KMS-11 (cell line): ENCODE measurements around the gene GPD1L.

Experiments used
- H2AFZ ChIP-seq: fragments of 200-600 bp; sonication (generic); 2 replicates; pipeline ENCODE4 v1.6.1; 2016; ENCODE audit warnings: antibody characterized with exemption, mixed run types, low read depth
- H3K27ac ChIP-seq: fragments of 200-600 bp; sonication (generic); 2 replicates; pipeline ENCODE4 v1.6.1; 2016; ENCODE audit warnings: mild to moderate bottlenecking, mixed run types
- H3K27me3 ChIP-seq: fragments of 200-600 bp; sonication (generic); 2 replicates; pipeline ENCODE4 v1.6.1; 2017; ENCODE audit warnings: mild to moderate bottlenecking, low read depth, mixed run types, moderate library complexity; ENCODE audit not compliant: insufficient read depth
- H3K36me3 ChIP-seq: fragments of 200-600 bp; sonication (generic); 2 replicates; pipeline ENCODE4 v1.6.1; 2017; ENCODE audit warnings: mild to moderate bottlenecking, mixed run types; ENCODE audit not compliant: insufficient read depth
- H3K4me1 ChIP-seq: fragments of 200-600 bp; sonication (generic); 2 replicates; pipeline ENCODE4 v1.6.1; 2016; ENCODE audit warnings: mild to moderate bottlenecking, low read depth, mixed run types; ENCODE audit not compliant: poor library complexity, severe bottlenecking
- H3K4me2 ChIP-seq: fragments of 200-600 bp; sonication (generic); 2 replicates; pipeline ENCODE4 v1.7.0; 2016; ENCODE audit warnings: mild to moderate bottlenecking, mixed run types
- H3K4me3 ChIP-seq: fragments of 200-600 bp; sonication (generic); IDR thresholded peaks from 2 replicates; pipeline ENCODE4 v1.6.1; 2017; ENCODE audit warnings: low read depth, low read length, mixed read lengths; ENCODE audit not compliant: insufficient read depth
- H3K79me2 ChIP-seq: fragments of 200-600 bp; sonication (generic); 2 replicates; pipeline ENCODE4 v1.6.1; 2016; ENCODE audit warnings: low read depth, mixed run types; ENCODE audit not compliant: insufficient read depth
- H3K9ac ChIP-seq: fragments of 200-600 bp; sonication (generic); 2 replicates; pipeline ENCODE4 v1.6.1; 2016; ENCODE audit warnings: mild to moderate bottlenecking, mixed run types
- H4K20me1 ChIP-seq: fragments of 200-600 bp; sonication (generic); 2 replicates; pipeline ENCODE4 v1.6.1; 2016; ENCODE audit warnings: mild to moderate bottlenecking, mixed run types; ENCODE audit not compliant: insufficient read depth
- TF ChIP-seq, protein P1 (sequence below): fragments of 200-600 bp; sonication (generic); conservative IDR thresholded peaks from 2 replicates; pipeline ENCODE4 v1.6.1; 2017; ENCODE audit warnings: low read depth, mild to moderate bottlenecking, antibody characterized with exemption, low read length, moderate library complexity, mixed read lengths

GPD1L gene

DNA sequence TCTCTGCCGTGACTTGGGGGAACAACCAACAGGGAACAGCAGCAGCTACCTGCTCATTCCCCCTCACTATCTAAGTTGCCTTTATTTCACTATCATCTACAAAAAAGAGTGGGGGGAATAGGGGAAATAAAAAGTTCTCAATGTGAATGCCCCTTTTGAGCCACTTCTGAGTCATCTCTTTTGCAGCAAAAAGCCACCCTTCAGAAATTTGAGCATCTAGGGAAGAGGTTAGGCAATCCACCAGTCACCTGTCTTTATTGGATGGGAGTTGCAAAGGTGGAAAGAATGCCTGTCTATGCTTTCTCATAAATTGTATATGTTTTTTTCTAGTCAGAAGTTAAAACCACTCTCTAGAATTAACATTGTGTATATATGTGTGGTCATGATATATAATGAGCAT, 41.1 kb downstream of the GPD1L start:
- H3K27ac ChIP-seq, result no peak overlapping the region
- TF ChIP-seq, protein P1, sequence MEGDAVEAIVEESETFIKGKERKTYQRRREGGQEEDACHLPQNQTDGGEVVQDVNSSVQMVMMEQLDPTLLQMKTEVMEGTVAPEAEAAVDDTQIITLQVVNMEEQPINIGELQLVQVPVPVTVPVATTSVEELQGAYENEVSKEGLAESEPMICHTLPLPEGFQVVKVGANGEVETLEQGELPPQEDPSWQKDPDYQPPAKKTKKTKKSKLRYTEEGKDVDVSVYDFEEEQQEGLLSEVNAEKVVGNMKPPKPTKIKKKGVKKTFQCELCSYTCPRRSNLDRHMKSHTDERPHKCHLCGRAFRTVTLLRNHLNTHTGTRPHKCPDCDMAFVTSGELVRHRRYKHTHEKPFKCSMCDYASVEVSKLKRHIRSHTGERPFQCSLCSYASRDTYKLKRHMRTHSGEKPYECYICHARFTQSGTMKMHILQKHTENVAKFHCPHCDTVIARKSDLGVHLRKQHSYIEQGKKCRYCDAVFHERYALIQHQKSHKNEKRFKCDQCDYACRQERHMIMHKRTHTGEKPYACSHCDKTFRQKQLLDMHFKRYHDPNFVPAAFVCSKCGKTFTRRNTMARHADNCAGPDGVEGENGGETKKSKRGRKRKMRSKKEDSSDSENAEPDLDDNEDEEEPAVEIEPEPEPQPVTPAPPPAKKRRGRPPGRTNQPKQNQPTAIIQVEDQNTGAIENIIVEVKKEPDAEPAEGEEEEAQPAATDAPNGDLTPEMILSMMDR, result no peak
- no peaks in the 10 kb centered on the region for H3K79me2 ChIP-seq
- no peaks in the 10 kb centered on the region for H4K20me1 ChIP-seq
- H3K4me3 ChIP-seq, result no peak overlapping the region
- H3K4me2 ChIP-seq, result no peak overlapping the region
- no peak overlapping the region for H2AFZ ChIP-seq
- no peaks in the 10 kb centered on the region for H3K4me1 ChIP-seq
- no peaks in the 10 kb centered on the region for H3K36me3 ChIP-seq
- no peaks in the 10 kb centered on the region for H3K27me3 ChIP-seq
- H3K9ac ChIP-seq, result no peak overlapping the region

DNA sequence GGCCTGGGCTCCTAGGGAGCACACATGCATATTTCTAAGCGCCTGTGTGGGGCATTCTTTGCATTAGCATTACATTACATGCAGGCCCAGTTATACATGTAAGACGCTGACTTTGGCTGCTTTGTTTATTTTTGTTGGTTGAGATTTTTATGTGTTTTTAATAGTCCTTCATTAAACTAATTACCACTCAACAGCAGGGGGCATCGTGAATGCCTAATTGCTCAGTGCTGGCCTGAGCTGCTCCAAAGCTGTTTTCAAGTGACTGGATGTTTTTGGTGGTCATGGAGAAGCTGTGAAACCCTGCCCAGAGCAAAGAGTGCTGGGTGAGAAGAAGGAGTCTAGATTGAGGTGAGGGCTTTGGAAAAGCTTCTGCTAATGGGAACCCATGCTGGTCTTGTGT, 41.5 kb downstream of the GPD1L start:
- TF ChIP-seq, protein P1, result no peak
- no peaks in the 10 kb centered on the region for H3K36me3 ChIP-seq
- no peak overlapping the region for H3K27ac ChIP-seq
- H3K4me1 ChIP-seq, result no peaks in the 10 kb centered on the region
- H3K4me2 ChIP-seq, result no peak overlapping the region
- no peak overlapping the region for H3K4me3 ChIP-seq
- H2AFZ ChIP-seq, result no peak overlapping the region
- H3K27me3 ChIP-seq, result no peaks in the 10 kb centered on the region
- H3K9ac ChIP-seq, result no peak overlapping the region
- H3K79me2 ChIP-seq, result no peaks in the 10 kb centered on the region
- no peaks in the 10 kb centered on the region for H4K20me1 ChIP-seq

DNA sequence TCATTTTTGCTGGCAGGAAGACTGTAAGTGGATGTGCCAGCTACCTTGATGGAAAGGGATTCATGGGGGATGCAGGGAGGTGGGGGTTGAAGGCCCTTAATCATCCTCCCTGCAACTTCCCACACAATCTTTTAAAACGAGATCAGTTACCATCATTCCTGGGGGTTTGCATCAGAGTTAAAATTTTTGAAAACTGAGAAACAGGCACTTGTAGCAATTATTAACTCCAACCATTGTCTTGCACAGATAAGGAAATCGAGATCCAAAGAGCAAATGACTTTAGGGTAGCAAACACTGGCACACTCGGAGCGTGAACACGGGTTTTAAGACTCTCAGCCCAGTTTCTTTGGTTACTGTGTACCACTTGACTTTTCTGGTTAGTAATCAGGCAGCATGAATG, 41.9 kb downstream of the GPD1L start:
- H4K20me1 ChIP-seq, result no peaks in the 10 kb centered on the region
- no peaks in the 10 kb centered on the region for H3K79me2 ChIP-seq
- H3K27me3 ChIP-seq, result no peaks in the 10 kb centered on the region
- no peaks in the 10 kb centered on the region for H3K4me1 ChIP-seq
- no peak overlapping the region for H3K4me2 ChIP-seq
- no peaks in the 10 kb centered on the region for H3K36me3 ChIP-seq
- H3K27ac ChIP-seq, result no peak overlapping the region
- H2AFZ ChIP-seq, result no peak overlapping the region
- no peak overlapping the region for H3K4me3 ChIP-seq
- TF ChIP-seq, protein P1, result no peak
- H3K9ac ChIP-seq, result no peak overlapping the region

DNA sequence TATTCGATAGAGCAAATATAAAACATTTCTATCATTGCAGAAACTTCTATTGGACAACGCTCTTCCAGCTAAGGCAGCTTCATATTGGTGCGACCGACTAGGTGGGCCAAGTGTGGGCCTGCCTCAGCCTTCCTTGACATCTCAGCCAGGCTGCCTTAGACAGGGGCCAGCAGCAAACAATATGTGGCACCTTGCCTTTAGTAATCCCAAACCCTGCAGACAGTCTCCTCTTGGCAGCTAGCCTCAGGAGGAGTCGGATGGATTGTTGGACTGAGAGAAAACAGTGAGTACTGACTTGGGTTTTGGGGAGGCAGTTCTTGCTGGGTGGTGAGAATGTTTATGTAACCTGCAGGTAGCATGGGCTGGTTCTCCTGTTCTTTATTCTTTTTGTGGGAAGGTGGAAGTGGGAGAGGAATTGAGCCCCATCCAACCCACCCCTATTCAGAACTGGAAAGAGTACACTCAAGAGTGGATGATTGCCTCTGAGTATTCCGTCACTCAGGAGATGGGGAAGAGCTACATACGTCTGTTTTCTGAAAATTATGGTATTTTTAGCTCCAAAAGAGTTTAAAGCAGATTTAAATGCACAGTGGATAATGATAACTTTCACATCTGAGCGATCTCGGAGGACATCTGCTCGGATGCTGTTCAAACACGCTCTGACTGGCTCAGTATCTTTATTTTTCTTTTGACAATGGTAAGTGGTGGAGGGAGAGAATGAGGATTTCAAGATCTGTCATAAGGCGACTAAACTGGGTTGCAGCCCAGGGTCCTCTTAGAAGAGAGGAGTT, 47.2 kb downstream of the GPD1L start:
- H3K79me2 ChIP-seq, result no peaks in the 10 kb centered on the region
- no peak overlapping the region for H3K4me3 ChIP-seq
- no peak overlapping the region for H3K27ac ChIP-seq
- no peaks in the 10 kb centered on the region for H4K20me1 ChIP-seq
- no peak overlapping the region for H2AFZ ChIP-seq
- TF ChIP-seq, protein P1, result no peak
- H3K4me2 ChIP-seq, result no peak overlapping the region
- H3K27me3 ChIP-seq, result no peaks in the 10 kb centered on the region
- no peaks in the 10 kb centered on the region for H3K36me3 ChIP-seq
- no peak overlapping the region for H3K9ac ChIP-seq
- H3K4me1 ChIP-seq, result no peaks in the 10 kb centered on the region
